Ovary (tissue), 9 donors: Measurements from ENCODE around the gene NT5C1A. TPM values are rescaled to one million over a fixed set of nuclear protein-coding genes. Genes with fewer than 3 reads are reported as not detected.

ENCODE experiments used
- DNase-seq, 5 donors: peaks; one replicate each; pipeline ENCODE4 v3.0.0-alpha.2; 2019 to 2020
- H3K27ac ChIP-seq, 2 donors: fragments of 200-600 bp; one replicate each; pipeline versions ENCODE4 v1.5.1 to v1.8.0; 2019 to 2022
- H3K27me3 ChIP-seq: fragments of 200-600 bp; one replicate; pipeline ENCODE4 v1.8.0; 2022
- H3K36me3 ChIP-seq: fragments of 200-600 bp; sonication (generic); one replicate; pipeline ENCODE4 v1.5.1; 2019
- H3K4me1 ChIP-seq: one replicate; pipeline ENCODE4 v1.8.1; 2013; ENCODE audit warnings: mild to moderate bottlenecking, moderate library complexity; ENCODE audit not compliant: insufficient read depth
- H3K4me3 ChIP-seq: fragments of 200-600 bp; sonication (generic); one replicate; pipeline ENCODE4 v1.5.1; 2017
- H3K9me3 ChIP-seq, 2 donors: fragments of 200-600 bp in 1 of 2; sonication (generic) in 1 of 2; one replicate each; pipeline versions ENCODE4 v1.5.1 to v1.8.1; 2013 to 2019; ENCODE audit warnings: mild to moderate bottlenecking in 1 of 2, moderate library complexity in 1 of 2
- EP300 ChIP-seq: sonication (generic); formaldehyde crosslinking; IDR thresholded peaks from one replicate; pipeline ENCODE4 v1.6.1; 2017; ENCODE audit warnings: antibody characterized with exemption
- POLR2A ChIP-seq: fragments of 450-650 bp; IDR thresholded peaks from one replicate; pipeline ENCODE4 v1.6.1; 2017; ENCODE audit warnings: antibody characterized with exemption, mild to moderate bottlenecking, moderate library complexity
- WGBS, 3 donors: extraction: QIAGEN DNeasy Blood & Tissue Kit in 1 of 3; methylation state at CpG; one replicate each; pipeline versions ENCODE4 v1.1.5 to v1.1.7; 2013 to 2017; 5-methylcytosine and 5-hydroxymethylcytosine counted together
- intact Hi-C, 4 donors: fragments of 100-400 bp; cut with DNase I; formaldehyde crosslinking; loops; one replicate each; pipeline versions ENCODE4 v1.11.0 to v1.15.1; 2022 to 2023
- polyA plus RNA-seq, 2 donors: library from polyadenylated mRNA; stranded (reverse); fragments of 200-250 nt in 1 of 2; fragments of 350-450 nt in 1 of 2; fragmentation: Illumina TruSeq in 1 of 2; extraction: RNeasy Lipid Tissue Mini Kit (QIAGEN cat#74804) in 1 of 2; gene quantifications; one replicate each; pipeline ENCODE4 v1.2.3, GENCODE V29; 2013 to 2014
- total RNA-seq, 7 donors: library from RNA; depleted of rRNA in 2 of 7; stranded (reverse); fragments of >200 nt in 2 of 7; fragmentation: NEBNext Ultra II Directional in 3 of 7; extraction: Animal tissue kit (Norgen Biotek cat#: 25700) in 3 of 7; gene quantifications; one replicate each; pipeline versions ENCODE4 v1.1.0 to v1.2.4, GENCODE V29; 2016 to 2023
- TF ChIP-seq, protein P1 (sequence below), 3 donors: fragments of 450-650 bp in 2 of 3; fragments of 200-600 bp in 1 of 3; IDR thresholded peaks; one replicate each; pipeline versions ENCODE4 v1.5.1 to v1.8.0; 2016 to 2022; ENCODE audit warnings: antibody characterized with exemption in 3 of 3, mild to moderate bottlenecking in 1 of 3
- donor health status: DM: no; HTN: no; CAD: no; lungs with moderate emphysema.
- donor health status: DM: no; HTN: no; CAD: no.
- donor health status: Bipolar disorder and iron deficiency.
- donor health status: DM: yes; HTN: yes; CAD: no.
- donor health status: DM: no; HTN: no; CAD: no.
- donor health status: DM: yes; HTN: yes; CAD: no.

The NT5C1A gene
- total and polyA plus RNA-seq, 9 donors: 0.15 to 2.4 (median 1.5) TPM; not detected in 2

DNA sequence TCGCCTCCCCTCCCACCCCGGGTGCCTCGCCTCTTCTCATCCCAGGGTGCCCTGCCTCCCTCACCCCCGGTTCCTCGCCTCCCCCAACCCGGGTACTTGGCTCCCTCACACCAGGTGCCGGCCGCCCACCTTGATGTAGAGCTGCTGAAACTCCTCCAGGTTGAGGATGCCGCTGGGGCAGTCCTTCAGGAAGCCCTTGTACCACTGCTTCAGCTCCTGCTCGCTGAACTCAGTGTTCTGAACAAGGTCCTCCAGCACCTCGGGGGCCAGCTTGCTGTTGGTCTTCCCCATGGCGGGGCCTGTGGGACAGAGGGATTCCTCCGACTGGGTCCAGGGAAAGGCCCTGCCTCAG, 12.4 kb upstream of the NT5C1A start:
- H3K4me3 ChIP-seq: no peak overlapping the region
- H3K36me3 ChIP-seq: no peaks in the 10 kb centered on the region
- H3K27ac ChIP-seq: no peak overlapping the region
- WGBS, 3 donors: 71 to 73% (median 72%) methylated on average over 13 of the region's 13 CpGs
- no peak for TF ChIP-seq POLR2A
- TF ChIP-seq, protein P1, sequence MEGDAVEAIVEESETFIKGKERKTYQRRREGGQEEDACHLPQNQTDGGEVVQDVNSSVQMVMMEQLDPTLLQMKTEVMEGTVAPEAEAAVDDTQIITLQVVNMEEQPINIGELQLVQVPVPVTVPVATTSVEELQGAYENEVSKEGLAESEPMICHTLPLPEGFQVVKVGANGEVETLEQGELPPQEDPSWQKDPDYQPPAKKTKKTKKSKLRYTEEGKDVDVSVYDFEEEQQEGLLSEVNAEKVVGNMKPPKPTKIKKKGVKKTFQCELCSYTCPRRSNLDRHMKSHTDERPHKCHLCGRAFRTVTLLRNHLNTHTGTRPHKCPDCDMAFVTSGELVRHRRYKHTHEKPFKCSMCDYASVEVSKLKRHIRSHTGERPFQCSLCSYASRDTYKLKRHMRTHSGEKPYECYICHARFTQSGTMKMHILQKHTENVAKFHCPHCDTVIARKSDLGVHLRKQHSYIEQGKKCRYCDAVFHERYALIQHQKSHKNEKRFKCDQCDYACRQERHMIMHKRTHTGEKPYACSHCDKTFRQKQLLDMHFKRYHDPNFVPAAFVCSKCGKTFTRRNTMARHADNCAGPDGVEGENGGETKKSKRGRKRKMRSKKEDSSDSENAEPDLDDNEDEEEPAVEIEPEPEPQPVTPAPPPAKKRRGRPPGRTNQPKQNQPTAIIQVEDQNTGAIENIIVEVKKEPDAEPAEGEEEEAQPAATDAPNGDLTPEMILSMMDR (IDR thresholded peaks at IDR 0.05): no peak
- TF ChIP-seq EP300: no peak
- DNase-seq: no peak
- H3K9me3 ChIP-seq: no peaks in the 10 kb centered on the region
- H3K4me1 ChIP-seq: peaks cover 3% of the 10 kb centered on the region
- intact Hi-C loops: loop anchor here in 1 of 4 donors (10.0 kb wide), 1 partner anchor 1421 kb away; no protein-coding TSS in a partner anchor
- no peaks in the 10 kb centered on the region for H3K27me3 ChIP-seq

DNA sequence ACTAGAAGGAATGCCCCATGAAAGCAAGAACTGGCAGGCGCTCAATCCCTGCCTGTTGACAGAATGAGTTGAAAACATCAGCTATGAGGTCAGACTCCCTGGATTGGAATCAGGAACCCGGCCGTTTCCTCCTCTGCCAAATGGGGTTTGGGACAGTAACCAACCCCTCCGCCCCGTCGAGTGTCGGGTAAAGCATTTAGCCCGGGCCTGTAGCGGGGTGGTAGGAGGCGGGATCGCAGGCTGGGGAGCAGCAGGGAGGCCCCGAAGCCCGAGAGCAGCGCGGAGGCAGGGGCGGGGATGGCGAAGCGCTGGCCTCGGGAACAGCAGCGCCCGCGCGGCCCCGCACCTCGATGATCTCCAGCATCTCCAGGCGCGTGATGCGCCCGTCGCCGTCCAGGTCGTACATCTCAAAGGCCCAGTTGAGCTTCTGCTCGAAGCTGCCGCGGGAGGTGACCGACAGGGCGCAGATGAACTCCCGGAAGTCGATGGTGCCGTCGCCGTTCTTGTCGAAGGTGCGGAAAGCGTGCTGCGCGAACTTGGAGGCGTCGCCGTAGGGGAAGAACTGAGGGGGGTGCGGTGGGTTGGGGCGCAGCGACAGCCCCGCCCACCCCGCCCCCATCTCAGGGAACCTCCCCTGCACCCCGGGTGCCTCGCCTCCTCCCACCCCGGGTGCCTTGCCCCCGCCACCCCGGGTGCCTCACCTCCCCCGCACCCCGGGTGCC, 11.8 kb upstream of the NT5C1A start:
- no peak overlapping the region for H3K4me3 ChIP-seq
- WGBS, 3 donors: 38 to 41% (median 41%) methylated on average over 55 to 62 of the region's 62 CpGs
- intact Hi-C loops: loop anchor here in 1 of 4 donors (10.0 kb wide), 1 partner anchor 1421 kb away; no protein-coding TSS in a partner anchor

DNA sequence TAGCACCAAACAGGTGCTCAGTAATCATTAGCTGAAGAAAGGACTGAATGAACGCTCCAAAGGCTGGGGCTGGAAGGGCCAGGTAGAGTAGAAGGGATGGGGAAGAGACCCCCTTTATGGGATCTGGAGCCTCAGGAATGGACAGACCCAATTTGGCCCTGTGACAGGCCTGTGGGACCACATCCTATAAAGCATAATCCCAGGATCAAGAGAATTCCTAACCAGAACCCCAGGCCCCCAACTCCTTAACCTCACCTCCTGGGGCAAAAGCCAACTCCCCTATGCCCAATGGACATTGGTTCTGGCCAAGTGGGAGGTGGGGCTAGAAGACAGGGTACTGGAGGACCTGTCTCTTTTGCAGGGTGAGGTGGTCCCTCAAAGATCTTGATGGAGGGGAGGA, 10.1 kb upstream of the NT5C1A start:
- peaks cover 3% of the 10 kb centered on the region for H3K4me1 ChIP-seq
- TF ChIP-seq EP300 (no peak), POLR2A (no peak)
- TF ChIP-seq, protein P1 (IDR thresholded peaks at IDR 0.05): no peak
- H3K4me3 ChIP-seq: no peak overlapping the region
- no peaks in the 10 kb centered on the region for H3K9me3 ChIP-seq
- WGBS, 3 donors: 79 to 86% (median 85%) methylated on average over 1 of the region's 1 CpG
- no peak for DNase-seq
- H3K27me3 ChIP-seq: no peaks in the 10 kb centered on the region
- intact Hi-C loops: loop anchor here in 1 of 4 donors (10.0 kb wide), 1 partner anchor 1423 kb away; no protein-coding TSS in a partner anchor
- no peak overlapping the region for H3K27ac ChIP-seq
- H3K36me3 ChIP-seq: no peaks in the 10 kb centered on the region

More for the DNA sequence above, 11.8 kb upstream of the NT5C1A start:
- H3K27me3 ChIP-seq: no peaks in the 10 kb centered on the region
- H3K9me3 ChIP-seq: no peaks in the 10 kb centered on the region
- TF ChIP-seq POLR2A (no peak), EP300 (no peak)
- TF ChIP-seq, protein P1 (IDR thresholded peaks at IDR 0.05): no peak
- DNase-seq: peak in 3 of 5 donors; percentile 38 to 61 (median 51)
- no peaks in the 10 kb centered on the region for H3K36me3 ChIP-seq
- H3K27ac ChIP-seq: no peak overlapping the region
- H3K4me1 ChIP-seq: peaks cover 3% of the 10 kb centered on the region

DNA sequence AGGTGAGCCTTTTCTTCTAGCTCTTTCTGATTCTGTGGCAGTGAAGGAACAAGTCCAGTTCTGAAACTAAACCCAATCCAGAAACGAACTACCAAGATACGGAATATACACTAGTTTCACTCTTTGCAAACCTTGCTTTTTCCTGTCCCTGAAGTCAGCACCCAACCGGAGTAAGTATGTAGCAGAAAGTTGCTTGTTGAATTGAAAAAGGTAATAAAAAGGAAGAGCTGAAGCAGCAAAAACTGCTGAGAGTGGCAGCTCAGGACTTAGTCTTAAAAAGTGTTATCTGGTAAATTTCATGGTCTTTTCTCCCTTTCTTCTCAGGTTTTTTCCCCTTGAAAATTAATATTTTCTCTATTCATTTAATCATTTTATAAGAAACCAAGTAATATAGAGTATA, 9.4 kb upstream of the NT5C1A start:
- TF ChIP-seq EP300 (no peak), POLR2A (no peak)
- TF ChIP-seq, protein P1 (IDR thresholded peaks at IDR 0.05): no peak
- H3K27me3 ChIP-seq: no peaks in the 10 kb centered on the region

More for the DNA sequence above, 9.4 kb upstream of the NT5C1A start:
- H3K36me3 ChIP-seq: no peaks in the 10 kb centered on the region
- H3K27ac ChIP-seq: no peak overlapping the region
- peaks cover 3% of the 10 kb centered on the region for H3K4me1 ChIP-seq
- no peaks in the 10 kb centered on the region for H3K9me3 ChIP-seq
- no peak overlapping the region for H3K4me3 ChIP-seq
- no peak for DNase-seq
- WGBS, 3 donors: 73 to 86% (median 79%) methylated on average over 3 of the region's 3 CpGs
- intact Hi-C loops: loop anchor here in 1 of 4 donors (10.0 kb wide), 1 partner anchor 1424 kb away; no protein-coding TSS in a partner anchor
